ENCODE data around the gene AMELY.

AMELY gene

GRCh38 chrY:6895236-6895635 lies 16.3 kb downstream of the AMELY start:
- TF ChIP-seq GATA3 (IDR thresholded peaks at IDR 0.05; ENCODE audit: low read depth, low read length) (no peak), GATA2 (IDR thresholded peaks at IDR 0.05; ENCODE audit: low read depth, low read length) (no peak)

- TF ChIP-seq GATA2 (IDR thresholded peaks at IDR 0.05; ENCODE audit: low read depth, low read length) (no peak), GATA3 (IDR thresholded peaks at IDR 0.05; ENCODE audit: low read depth, low read length) (no peak)
These were observed 17.1 kb downstream of the AMELY start for GRCh38 chrY:6894496-6894895.

GRCh38 chrY:6849384-6849783 lies 62.2 kb downstream of the AMELY start:
- TF ChIP-seq GATA2 (IDR thresholded peaks at IDR 0.05; ENCODE audit: low read depth, low read length) (no peak), GATA3 (IDR thresholded peaks at IDR 0.05; ENCODE audit: low read depth, low read length) (no peak)

All from SH-SY5Y (cell line).